Natural killer cell (primary cell): ENCODE data around the gene GSDMA. TPM values are rescaled to one million over a fixed set of nuclear protein-coding genes. Genes with fewer than 3 reads are reported as not detected.

Experiments
- ATAC-seq, 3 donors: fragments of 150-1000 bp in 2 of 3; fragments of 200-7000 bp in 1 of 3; cut with Tn5 transposase; 1 replicate in 1 of 3; 2 replicates in 2 of 3; pipeline ENCODE4 v1.10.0; 2021; ENCODE audit warnings: mild to moderate bottlenecking in 2 of 3, moderate library complexity in 2 of 3
- DNase-seq, 2 donors: peaks; one replicate each; pipeline versions ENCODE4 v3.0.0 to v3.0.0-alpha.2; 2013 to 2021; ENCODE audit warnings: mixed read lengths in 1 of 2
- H3K27ac ChIP-seq: one replicate; pipeline ENCODE4 v1.5.1; 2013; ENCODE audit warnings: mild to moderate bottlenecking, low read length
- H3K27me3 ChIP-seq: one replicate; pipeline ENCODE4 v1.6.1; 2013; ENCODE audit warnings: low read length; ENCODE audit not compliant: control insufficient read depth, insufficient read depth
- H3K36me3 ChIP-seq: one replicate; pipeline ENCODE4 v1.6.1; 2013; ENCODE audit warnings: low read length; ENCODE audit not compliant: control insufficient read depth, insufficient read depth
- H3K4me1 ChIP-seq: one replicate; pipeline ENCODE4 v1.6.1; 2013; ENCODE audit warnings: low read length; ENCODE audit not compliant: control insufficient read depth, insufficient read depth
- H3K4me3 ChIP-seq: one replicate; pipeline ENCODE4 v1.5.1; 2013; ENCODE audit warnings: low read length
- H3K9me3 ChIP-seq: one replicate; pipeline ENCODE4 v1.6.1; 2013; ENCODE audit warnings: low read length; ENCODE audit not compliant: control insufficient read depth, insufficient read depth
- H3K27ac Mint-ChIP-seq, 2 donors: one replicate each; pipeline ENCODE4 v1.8.0; 2022; ENCODE audit warnings: mild to moderate bottlenecking in 2 of 2, mixed read lengths in 2 of 2, moderate library complexity in 1 of 2
- H3K27me3 Mint-ChIP-seq, 2 donors: one replicate each; pipeline ENCODE4 v1.8.0; 2022; ENCODE audit warnings: low read depth in 2 of 2, mixed read lengths in 2 of 2
- H3K36me3 Mint-ChIP-seq: one replicate; pipeline ENCODE4 v1.8.0; 2022; ENCODE audit warnings: mixed read lengths
- H3K4me1 Mint-ChIP-seq, 2 donors: one replicate each; pipeline ENCODE4 v1.8.0; 2022; ENCODE audit warnings: mixed read lengths in 2 of 2
- H3K4me3 Mint-ChIP-seq: one replicate; pipeline ENCODE4 v1.8.0; 2022; ENCODE audit warnings: mild to moderate bottlenecking, moderate library complexity, mixed read lengths
- H3K9me3 Mint-ChIP-seq, 2 donors: one replicate each; pipeline ENCODE4 v1.8.0; 2022; ENCODE audit warnings: mixed read lengths in 2 of 2
- WGBS: methylation state at CpG from one replicate; pipeline ENCODE4 v1.1.7; 2013; ENCODE audit warnings: missing lambda C conversion rate; ENCODE audit not compliant: insufficient coverage; 5-methylcytosine and 5-hydroxymethylcytosine counted together
- intact Hi-C: fragments of 100-400 bp; cut with micrococcal nuclease; formaldehyde crosslinking; loops from one replicate; pipeline ENCODE4 v1.14.2; 2022
- total RNA-seq, 4 donors: library from RNA; stranded (reverse); fragments of 120-200 nt in 1 of 4; gene quantifications; one replicate each; pipeline versions ENCODE4 v1.2.3 to v1.2.4, GENCODE V29; 2013 to 2022
- TF ChIP-seq, protein P1 (sequence below): fragments of 200-600 bp; IDR thresholded peaks from one replicate; pipeline ENCODE4 v1.8.0; 2022; ENCODE audit warnings: antibody characterized with exemption

Gene GSDMA
- total RNA-seq, 3 donors from 2014 or later (not counting 1 experiment from before 2014, with no cell fraction given), result 1.1 to 3.2 (median 2.1) TPM

DNA sequence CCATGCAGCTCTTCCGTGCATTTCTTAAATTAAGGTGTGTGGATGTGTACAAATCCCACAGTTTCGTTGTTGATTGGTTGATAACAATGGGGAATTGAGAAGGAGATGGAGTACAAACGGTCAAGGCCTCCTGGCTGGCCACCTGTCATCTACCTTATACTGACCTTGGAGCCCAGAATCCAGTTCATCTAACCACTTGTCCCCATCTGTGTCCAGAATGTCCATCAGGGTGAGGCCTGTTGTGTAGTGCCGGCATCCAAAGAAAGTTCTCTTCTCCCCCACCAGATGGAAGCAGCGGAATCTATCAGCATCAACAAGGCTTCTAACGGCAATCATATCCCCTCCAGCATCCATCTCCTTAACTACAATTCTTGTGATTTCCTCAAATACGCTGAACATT lies 45.9 kb upstream of the GSDMA start:
- no peaks in the 10 kb centered on the region for H3K27me3 Mint-ChIP-seq
- H3K4me3 Mint-ChIP-seq, result no peak overlapping the region
- Histone ChIP-seq H3K36me3 (peaks cover 25% of the 10 kb centered on the region), H3K4me3 (no peak overlapping the region), H3K27ac (no peak overlapping the region), H3K27me3 (no peaks in the 10 kb centered on the region), H3K4me1 (peaks cover 13% of the 10 kb centered on the region), H3K9me3 (no peaks in the 10 kb centered on the region)
- H3K36me3 Mint-ChIP-seq, result peaks cover 16% of the 10 kb centered on the region
- H3K4me1 Mint-ChIP-seq, result peaks cover 4 to 6% of the 10 kb centered on the region in 2 donors
- intact Hi-C loops, result no loop called here
- TF ChIP-seq, protein P1, sequence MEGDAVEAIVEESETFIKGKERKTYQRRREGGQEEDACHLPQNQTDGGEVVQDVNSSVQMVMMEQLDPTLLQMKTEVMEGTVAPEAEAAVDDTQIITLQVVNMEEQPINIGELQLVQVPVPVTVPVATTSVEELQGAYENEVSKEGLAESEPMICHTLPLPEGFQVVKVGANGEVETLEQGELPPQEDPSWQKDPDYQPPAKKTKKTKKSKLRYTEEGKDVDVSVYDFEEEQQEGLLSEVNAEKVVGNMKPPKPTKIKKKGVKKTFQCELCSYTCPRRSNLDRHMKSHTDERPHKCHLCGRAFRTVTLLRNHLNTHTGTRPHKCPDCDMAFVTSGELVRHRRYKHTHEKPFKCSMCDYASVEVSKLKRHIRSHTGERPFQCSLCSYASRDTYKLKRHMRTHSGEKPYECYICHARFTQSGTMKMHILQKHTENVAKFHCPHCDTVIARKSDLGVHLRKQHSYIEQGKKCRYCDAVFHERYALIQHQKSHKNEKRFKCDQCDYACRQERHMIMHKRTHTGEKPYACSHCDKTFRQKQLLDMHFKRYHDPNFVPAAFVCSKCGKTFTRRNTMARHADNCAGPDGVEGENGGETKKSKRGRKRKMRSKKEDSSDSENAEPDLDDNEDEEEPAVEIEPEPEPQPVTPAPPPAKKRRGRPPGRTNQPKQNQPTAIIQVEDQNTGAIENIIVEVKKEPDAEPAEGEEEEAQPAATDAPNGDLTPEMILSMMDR, result no peak
- H3K27ac Mint-ChIP-seq, result peak overlapping the region; percentile 10 to 20
- no peaks in the 10 kb centered on the region for H3K9me3 Mint-ChIP-seq
- ATAC-seq, result no peak
- no peak for DNase-seq
- 97% methylated on average over 6 of the region's 7 CpGs for WGBS

- TF ChIP-seq, protein P1, result no peak
- Histone ChIP-seq H3K27ac (no peak overlapping the region), H3K4me1 (peaks cover 14% of the 10 kb centered on the region), H3K9me3 (no peaks in the 10 kb centered on the region), H3K27me3 (no peaks in the 10 kb centered on the region), H3K4me3 (no peak overlapping the region), H3K36me3 (peaks cover 45% of the 10 kb centered on the region)
- WGBS, result over 99% methylated on average over 9 of the region's 9 CpGs
- intact Hi-C loops, result no loop called here
- H3K4me1 Mint-ChIP-seq, result peaks cover 8 to 13% of the 10 kb centered on the region in 2 donors
- H3K27ac Mint-ChIP-seq, result no peak overlapping the region
- peaks cover 8% of the 10 kb centered on the region for H3K36me3 Mint-ChIP-seq
- H3K4me3 Mint-ChIP-seq, result no peak overlapping the region
- ATAC-seq (no peak), DNase-seq (no peak)
- H3K9me3 Mint-ChIP-seq, result no peaks in the 10 kb centered on the region
- H3K27me3 Mint-ChIP-seq, result no peaks in the 10 kb centered on the region
These were observed 43.6 kb upstream of the GSDMA start for GRCh38 chr17:39919087-39919683.

GRCh38 chr17:39920218-39921210 lies 42.3 kb upstream of the GSDMA start:
- TF ChIP-seq, protein P1, result no peak
- Histone ChIP-seq H3K9me3 (no peaks in the 10 kb centered on the region), H3K27me3 (no peaks in the 10 kb centered on the region), H3K27ac (peak overlapping the region; percentile 36), H3K4me3 (no peak overlapping the region), H3K4me1 (peaks cover 26% of the 10 kb centered on the region), H3K36me3 (peaks cover 46% of the 10 kb centered on the region)
- Mint-ChIP-seq H3K4me1 (peaks cover 21 to 25% of the 10 kb centered on the region in 2 donors), H3K4me3 (no peak overlapping the region), H3K27me3 (no peaks in the 10 kb centered on the region), H3K9me3 (no peaks in the 10 kb centered on the region), H3K27ac (peak overlapping the region in 1 of 2 donors; percentile 56), H3K36me3 (peaks cover 8% of the 10 kb centered on the region)
- peak in 2 of 3 donors; percentile 44 to 69 for ATAC-seq
- intact Hi-C loops, result no loop called here
- peak in 1 of 2 donors; percentile 64 for DNase-seq
- WGBS, result 52% methylated on average over 17 of the region's 19 CpGs
